CMK (cell line): ENCODE results near the gene EPHB2.

Experiments
- DNase-seq: peaks from one replicate; pipeline ENCODE4 v3.0.0-alpha.2; 2010; ENCODE audit warnings: low read depth

Gene EPHB2

DNA sequence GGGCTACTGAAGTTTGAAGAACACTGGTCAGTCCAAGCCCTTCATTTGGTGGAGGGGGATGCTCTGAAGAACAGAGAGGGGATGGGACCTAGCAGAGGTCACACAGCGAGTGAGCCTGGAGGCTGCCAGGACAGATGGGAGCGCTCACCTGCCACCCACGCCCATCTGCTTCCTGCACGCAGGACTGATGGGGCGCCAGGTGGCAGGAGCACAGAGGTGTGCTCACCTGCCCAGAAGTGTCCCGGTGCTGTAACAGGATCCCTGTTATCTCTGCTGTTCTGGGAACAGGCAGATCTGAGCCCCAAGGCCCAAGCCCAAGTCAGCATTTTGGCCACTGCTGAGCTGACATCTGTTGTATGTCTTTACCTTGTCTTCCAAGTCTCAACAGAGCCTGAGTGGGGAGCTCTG lies 40.5 kb downstream of the EPHB2 start:
- no peak for DNase-seq

DNA sequence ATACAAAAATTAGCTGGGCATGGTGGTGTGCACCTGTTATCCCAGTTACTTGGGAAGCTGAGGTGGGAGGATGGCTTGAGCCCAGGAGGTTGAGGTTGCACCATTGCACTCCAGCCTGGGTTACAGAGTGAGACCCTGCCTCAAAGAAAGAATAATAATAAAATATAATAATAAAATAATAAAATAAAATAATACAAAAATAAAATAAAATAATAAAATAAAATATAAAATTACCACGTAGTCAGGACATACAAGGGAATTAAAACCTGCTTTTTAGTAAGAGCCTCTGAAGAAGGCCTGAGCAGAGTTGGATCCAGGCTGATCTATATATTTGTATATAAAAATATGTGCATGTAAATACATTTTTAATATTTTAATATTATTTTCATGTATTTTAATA lies 41.7 kb downstream of the EPHB2 start:
- DNase-seq, result no peak

DNA sequence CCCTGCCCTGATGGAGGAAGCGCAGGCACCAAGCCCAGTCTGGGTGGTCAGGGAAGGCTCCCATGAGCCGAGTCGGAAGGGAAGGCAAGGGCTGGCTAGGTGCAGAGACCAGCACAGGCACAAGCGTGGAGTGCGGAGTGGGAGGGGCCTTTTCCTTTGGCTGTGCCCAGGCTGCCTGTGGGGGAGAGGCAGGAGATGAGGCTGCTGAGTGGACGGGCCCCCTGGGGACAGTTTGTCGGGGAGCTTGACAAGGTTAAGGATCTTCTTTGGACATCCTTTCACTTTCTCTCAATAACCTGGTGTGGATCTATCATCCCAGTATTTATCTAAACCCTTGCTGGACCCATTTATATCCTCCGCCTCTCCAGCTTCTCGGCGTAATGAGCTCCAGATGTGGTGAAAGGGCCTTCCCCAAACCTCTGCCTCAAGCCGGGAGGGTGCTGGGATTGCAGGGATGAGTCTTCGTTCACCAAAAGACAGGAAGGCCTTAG lies 42.9 kb downstream of the EPHB2 start:
- no peak for DNase-seq

GRCh38 chr1:22754106-22754768 lies 43.6 kb downstream of the EPHB2 start:
- no peak for DNase-seq

DNA sequence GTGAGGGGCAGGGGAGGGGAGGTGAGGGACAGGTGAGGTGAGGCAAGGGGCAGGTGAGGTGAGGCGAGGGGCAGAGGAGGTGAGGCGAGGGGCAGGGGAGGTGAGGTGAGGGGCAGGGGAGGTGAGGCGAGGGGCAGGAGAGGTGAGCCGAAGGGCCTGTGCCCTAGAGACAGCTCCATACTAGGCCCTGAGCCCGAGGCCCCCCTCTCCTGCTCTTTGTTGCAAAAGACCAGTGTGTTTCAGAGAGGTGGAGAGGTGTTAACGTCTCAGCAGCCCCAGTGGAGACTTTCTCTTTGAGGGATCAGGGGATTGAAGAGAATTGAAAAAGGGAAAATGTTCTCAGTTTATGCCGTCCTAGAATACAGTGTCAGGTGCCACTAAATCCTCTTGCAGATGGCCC lies 44.2 kb downstream of the EPHB2 start:
- DNase-seq, result no peak

- no peak for DNase-seq
Measured at GRCh38 chr1:22755641-22756040, 45.0 kb downstream of the EPHB2 start.

DNA sequence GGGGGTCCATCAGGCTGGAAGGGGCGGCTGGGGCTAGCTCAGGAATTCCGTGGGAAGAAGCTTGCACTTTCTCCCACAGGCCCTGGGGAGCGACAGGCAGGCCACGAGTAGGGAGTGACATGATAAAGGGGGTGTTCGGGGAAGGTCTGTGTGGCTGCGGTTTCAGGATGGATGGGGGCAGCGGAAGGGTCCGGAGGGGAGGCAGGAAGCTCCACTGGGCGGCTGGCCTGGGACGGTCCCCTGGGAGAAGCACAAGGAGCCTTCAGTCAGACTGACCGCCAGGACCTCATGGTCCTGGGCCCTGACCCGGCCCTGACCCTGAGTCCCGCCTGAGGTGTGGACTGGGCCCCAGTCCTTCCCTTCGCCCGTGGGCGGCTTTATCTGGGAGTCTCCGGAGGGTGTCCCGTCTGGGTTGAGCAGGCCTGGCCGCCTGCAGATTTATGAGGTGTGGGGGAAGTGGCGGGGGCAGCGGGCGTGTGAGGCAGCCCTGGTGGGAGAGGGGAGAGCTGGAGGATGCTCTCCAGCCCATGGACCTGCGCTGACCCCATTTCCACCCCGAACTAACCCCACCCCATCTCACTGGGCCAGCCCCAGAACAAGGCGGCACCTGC lies 45.6 kb downstream of the EPHB2 start:
- no peak for DNase-seq

DNA sequence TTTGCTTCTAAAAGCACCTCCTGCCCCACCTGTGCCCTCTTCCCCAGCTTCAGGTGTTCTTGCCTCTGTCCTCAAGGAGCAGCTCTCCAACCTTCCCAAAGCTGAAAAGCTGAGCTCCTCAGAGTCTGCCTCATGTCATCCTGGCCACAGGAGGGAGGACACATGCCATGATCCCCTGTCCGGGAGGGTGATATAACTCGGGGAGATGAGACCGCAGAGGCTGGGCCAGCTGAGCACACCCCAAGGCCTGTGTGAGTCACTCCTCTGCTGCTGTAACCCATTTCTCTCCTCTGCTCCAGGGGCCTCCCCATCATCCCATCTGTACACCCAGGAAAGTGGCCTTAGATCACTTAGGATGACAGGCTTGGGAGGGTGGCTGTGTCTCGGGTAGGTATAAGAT lies 49.8 kb downstream of the EPHB2 start:
- no peak for DNase-seq

GRCh38 chr1:22761101-22761500 lies 50.5 kb downstream of the EPHB2 start:
- no peak for DNase-seq

DNA sequence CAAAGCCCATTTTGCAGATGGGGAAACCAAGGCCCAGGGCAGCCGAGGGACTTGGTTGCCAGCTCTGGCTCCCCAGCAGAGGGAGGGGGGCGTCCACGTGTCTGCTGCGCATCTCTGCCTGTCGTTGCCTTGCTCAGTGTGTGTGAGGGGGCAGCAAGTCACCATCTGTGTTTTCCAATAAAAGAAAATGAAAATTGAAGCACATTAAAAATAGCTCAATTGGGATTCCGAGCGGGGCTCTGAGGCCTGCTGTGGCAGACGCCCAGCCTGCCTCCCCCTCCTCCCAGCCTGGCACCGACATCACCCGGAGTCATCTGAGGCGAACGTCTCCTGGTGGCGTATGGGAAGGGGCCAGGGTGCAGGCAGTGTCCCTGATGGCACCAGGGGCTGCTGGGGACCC lies 51.2 kb downstream of the EPHB2 start:
- no peak for DNase-seq

DNA sequence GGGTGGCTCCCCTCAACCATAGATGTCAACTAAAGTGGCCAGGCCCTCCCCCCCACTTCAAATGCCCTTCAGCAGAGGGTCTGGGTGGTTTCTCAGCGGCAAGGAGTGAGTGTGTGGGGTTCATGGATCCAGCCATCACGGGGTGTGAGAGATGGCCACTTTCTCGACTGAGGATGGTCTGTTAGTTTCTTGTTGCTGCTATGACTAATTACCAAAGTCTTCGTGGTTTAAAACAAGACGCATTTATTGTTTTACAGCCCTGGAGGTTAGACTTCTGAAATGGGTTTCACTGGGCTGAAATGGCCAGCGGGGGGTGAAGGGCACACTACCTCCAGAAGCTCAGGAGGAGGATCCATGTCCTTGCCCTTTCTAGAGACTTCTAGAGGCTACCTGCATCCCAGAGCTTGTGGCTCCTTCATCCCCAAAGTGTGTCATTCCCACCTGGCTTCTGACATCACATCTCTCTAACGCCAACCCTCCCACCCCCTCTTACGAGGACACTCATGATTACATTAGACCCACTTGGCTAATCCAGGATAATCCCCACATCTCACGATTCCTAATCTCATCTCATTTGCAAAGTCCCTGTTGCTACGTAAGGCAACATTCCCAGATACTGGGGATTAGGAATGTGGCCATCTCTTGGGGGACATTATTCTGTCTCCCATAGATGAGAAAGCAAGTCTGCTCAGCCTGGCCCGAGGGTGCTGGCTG lies 53.0 kb downstream of the EPHB2 start:
- DNase-seq, result no peak

DNA sequence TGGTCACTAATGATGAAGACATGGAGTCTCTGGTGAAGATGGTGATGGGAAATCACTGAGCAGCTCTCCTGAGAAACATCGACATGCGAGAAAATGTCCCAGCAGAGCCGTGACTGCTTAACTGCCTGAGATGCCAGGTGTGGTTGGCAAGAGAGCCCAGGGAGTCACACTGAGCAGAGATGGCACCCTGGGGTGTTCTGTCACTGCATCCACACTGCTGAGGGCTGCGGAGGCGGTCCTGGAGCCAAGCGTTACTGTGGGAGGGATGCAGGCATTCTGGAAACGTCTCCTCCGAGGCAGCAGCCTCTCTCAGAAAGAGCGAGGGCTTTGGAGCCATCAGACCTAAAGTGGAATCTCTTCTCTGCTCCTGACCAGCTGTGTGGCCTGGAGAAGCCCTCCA lies 57.2 kb downstream of the EPHB2 start:
- DNase-seq, result no peak

DNA sequence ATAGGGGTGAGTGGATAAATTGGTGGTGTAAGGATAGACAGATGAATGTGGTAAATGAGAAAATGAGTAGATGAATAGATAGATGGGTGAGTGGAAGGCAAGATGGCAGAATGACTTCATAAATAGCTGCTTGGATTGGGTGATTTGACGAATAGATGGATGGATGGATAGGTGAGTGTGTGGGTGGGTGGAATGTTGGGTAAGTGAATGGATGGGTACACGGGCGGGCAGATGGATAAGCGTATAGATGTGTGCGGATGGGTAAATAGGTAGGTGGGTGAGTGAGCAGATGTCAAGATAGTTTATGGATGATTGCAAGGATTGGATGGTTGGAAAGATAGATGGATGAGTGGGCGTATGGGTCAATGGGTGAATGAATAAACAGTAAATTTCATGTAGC lies 59.3 kb downstream of the EPHB2 start:
- DNase-seq, result no peak

DNA sequence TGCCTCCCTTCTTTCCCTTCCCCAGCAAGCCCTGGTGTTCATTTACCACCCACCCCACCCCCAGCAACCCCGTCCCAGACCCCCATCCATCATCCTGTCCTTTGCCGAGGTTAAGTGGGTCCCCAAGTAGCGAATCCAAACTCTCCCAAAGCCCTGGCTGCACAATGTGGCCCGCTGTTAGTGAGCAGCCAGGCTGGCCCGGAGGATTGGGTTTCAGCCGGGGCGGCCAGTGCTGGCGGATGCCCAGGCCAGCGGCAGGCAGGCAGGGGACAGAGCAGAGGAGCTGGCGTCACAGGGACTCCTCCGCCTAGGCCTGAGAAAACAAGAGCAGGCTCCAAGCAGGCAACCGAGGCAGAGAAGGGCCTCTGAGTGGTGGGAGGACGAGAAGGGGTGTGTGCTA lies 61.4 kb downstream of the EPHB2 start:
- no peak for DNase-seq

GRCh38 chr1:22773981-22774832 lies 63.6 kb downstream of the EPHB2 start:
- DNase-seq, result no peak

DNA sequence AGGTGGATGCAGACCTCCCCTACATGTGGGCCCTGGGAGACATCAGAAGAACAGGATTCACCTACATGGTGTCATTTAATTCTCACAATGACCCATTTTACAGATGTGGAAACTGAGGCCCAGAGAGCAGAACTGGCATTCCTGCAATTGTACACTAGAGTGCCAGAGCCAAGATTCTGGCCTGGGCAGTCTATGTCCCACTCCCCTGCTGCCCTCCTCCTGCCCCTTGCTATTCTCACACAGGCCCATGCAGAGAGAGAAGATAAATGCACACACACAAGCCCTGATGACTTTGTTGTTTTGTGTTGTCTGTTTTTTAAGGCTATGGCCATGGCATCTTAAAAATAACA lies 64.2 kb downstream of the EPHB2 start:
- DNase-seq, result no peak

DNA sequence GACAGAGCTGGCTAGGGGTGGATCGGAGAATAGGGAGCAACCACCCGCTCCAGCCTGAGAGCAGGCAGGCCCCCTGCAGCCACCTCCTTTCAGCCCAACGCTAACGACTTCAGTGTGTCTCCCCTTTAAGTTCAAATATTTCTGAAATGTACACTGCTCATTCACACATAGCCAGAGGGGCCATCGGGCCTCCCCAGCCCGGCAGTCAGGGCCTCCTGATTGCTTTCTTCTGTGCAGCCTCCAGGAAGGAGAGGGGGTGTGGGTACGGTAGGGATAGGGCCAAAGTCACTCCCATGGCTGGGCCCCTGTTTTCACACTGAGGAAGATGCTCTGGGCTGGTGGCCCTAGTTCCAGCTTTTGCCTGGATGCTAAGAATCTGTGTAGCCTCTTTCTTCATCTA lies 64.8 kb downstream of the EPHB2 start:
- no peak for DNase-seq

DNA sequence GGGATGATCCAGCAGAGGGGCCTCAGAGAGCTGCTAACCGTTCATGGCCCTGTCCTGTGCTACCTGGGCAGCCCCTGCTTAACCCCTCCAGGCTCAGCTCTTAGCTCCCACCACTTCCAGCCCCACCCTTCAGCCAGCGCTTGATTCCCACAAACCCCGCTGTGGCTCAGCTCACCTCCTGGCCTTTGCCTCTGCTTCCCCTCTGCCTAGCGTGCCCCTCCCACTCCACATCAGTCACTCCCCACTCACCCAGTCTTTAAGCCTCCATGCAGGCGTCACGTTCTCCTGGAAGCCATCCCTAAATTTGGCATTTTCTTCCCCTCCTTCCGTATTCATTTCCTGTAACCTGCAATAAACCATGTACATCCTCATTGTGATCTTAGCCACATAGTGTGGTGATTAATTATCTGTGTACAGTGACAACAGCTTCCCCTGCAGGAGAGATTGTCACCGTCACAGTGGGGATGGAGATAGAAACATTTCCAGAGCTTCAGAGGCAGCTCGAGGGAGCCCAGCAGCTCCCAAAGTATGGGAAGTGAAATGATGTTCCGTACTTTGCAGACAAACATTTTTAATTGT lies 65.5 kb downstream of the EPHB2 start:
- DNase-seq, result no peak

GRCh38 chr1:22777388-22778057 lies 66.9 kb downstream of the EPHB2 start:
- DNase-seq, result no peak

GRCh38 chr1:22778408-22778807 lies 67.8 kb downstream of the EPHB2 start:
- DNase-seq, result no peak

GRCh38 chr1:22778862-22779520 lies 68.4 kb downstream of the EPHB2 start:
- DNase-seq, result no peak
